HUES48 (cell line): ENCODE measurements around the gene POTEG.
"Not testable (repeated sequence)": the region's sequence is repeated elsewhere in the genome, so short reads cannot be mapped to it uniquely, and the experiment has no call there.

Experiments
- H3K27ac ChIP-seq: one replicate; pipeline ENCODE4 v1.7.0; 2013; ENCODE audit warnings: low read depth, low read length, inconsistent platforms
- H3K27me3 ChIP-seq: 2 replicates; pipeline ENCODE4 v1.6.1; 2013; ENCODE audit warnings: mild to moderate bottlenecking, low read length; ENCODE audit not compliant: control insufficient read depth, insufficient read depth
- H3K36me3 ChIP-seq: 2 replicates; pipeline ENCODE4 v1.6.1; 2013; ENCODE audit warnings: low read length; ENCODE audit not compliant: control insufficient read depth, insufficient read depth
- H3K4me1 ChIP-seq: 2 replicates; pipeline ENCODE4 v1.6.1; 2013; ENCODE audit warnings: mild to moderate bottlenecking, low read length; ENCODE audit not compliant: control insufficient read depth, insufficient read depth
- H3K4me3 ChIP-seq: 2 replicates; pipeline ENCODE4 v1.5.1; 2013; ENCODE audit warnings: mild to moderate bottlenecking, low read depth, low read length
- H3K9ac ChIP-seq: 2 replicates; pipeline ENCODE4 v1.6.1; 2013; ENCODE audit warnings: mild to moderate bottlenecking, low read depth, low read length, moderate library complexity
- H3K9me3 ChIP-seq: 2 replicates; pipeline ENCODE4 v1.6.1; 2013; ENCODE audit warnings: low read length; ENCODE audit not compliant: control insufficient read depth, insufficient read depth

Gene POTEG

DNA sequence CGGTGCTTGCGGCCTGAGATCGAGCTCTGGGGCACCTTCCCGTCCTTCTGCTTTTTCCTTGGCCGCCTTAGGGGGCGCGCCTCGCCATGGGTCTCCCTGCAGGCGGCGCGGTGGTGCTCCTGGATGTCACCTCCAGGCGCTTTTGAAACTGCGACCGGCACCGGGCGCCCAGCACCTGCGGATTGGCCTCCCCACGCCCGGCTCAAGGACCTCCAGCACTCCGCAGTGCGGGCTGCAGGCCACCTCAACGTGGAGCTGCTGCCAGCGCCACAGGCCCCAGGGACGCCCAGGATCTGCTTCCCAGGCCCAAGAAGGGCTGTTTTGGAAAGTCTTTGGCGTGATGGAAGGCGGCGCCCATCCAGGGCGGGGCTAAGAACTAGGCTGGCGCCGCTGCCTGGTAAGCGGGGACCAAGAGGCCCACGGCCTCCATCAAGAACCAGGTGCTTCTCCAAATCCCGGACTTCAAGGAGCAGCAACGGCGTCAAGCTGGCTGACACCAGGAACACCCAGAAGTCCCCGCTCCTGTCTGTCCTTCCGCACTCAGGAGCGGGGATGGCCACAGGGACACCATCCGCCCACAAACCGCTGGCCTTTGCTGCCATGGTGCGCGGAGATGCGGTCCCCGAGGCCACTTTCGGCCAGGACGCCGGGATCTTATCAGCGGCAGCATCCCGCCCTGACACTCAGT lies 61.2 kb downstream of the POTEG start:
- H3K4me3 ChIP-seq, H3K27ac ChIP-seq, H3K27me3 ChIP-seq, H3K9ac ChIP-seq, H3K36me3 ChIP-seq, H3K4me1 ChIP-seq: not testable (repeated sequence)
- H3K9me3 ChIP-seq = peaks cover 18% of the 10 kb centered on the region

DNA sequence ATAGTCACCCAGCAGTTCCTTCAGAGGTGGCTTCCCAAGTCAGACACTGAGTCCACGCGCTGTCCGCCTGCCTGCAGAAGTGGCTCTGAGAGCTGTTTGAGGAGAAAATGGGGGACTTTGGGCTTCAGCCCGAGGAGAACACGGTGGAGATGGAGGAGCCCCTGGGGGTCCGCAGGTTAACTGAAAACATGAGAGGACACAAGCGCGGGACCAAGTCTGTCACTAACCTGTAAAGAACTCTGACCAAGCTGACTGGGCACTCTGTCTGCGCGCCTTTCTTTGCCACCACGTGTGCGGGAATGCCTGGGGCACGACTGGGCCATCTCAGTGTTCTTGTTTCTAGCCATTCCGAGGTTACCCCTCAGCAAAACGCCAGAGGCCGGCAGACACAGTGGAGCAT lies 62.4 kb downstream of the POTEG start:
- H3K27ac ChIP-seq, H3K36me3 ChIP-seq, H3K4me3 ChIP-seq, H3K9ac ChIP-seq, H3K4me1 ChIP-seq, H3K27me3 ChIP-seq: not testable (repeated sequence)
- H3K9me3 ChIP-seq = peaks cover 19% of the 10 kb centered on the region

DNA sequence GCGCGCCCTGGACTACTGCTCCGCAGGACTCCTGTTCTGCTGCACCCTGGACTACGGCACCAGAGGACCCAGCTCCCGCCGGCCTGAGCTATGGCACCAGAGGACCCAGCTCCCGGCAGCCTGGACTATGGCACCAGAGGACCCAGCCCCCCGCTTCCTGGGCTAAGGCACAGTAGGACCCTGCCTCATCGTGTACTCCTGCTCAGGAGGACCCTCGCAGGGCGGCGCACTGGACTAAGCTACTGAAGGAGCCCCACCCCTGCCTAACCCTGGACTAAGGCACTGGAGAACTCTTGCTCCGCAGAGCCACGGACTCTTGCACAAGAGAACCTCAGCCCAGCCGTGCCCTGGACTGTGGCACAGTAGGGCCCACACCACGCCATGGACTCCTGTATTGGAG lies 71.3 kb downstream of the POTEG start:
- H3K27me3 ChIP-seq, H3K4me1 ChIP-seq, H3K9ac ChIP-seq, H3K4me3 ChIP-seq, H3K36me3 ChIP-seq, H3K27ac ChIP-seq, H3K9me3 ChIP-seq: not testable (repeated sequence)

DNA sequence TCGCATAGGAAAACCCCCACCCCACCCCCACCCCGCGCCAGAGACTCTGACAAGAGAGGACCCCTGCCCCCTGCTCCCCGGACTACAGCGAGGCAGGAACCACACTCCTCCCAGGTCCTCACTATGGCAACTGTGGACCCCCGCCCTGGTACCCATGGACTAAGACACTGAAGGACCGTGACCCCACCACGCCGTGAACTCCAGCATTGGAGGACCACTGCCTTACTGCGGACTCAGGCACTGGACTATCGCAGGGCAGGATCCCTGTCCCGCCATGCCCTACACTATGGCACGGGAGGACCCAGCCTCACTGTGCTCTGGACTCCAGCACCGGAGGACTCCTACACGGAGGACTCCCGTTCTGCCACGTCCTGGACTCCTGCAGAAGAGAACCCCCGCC lies 71.8 kb downstream of the POTEG start:
- H3K4me1 ChIP-seq, H3K27me3 ChIP-seq, H3K27ac ChIP-seq, H3K9me3 ChIP-seq, H3K9ac ChIP-seq, H3K4me3 ChIP-seq, H3K36me3 ChIP-seq: not testable (repeated sequence)

DNA sequence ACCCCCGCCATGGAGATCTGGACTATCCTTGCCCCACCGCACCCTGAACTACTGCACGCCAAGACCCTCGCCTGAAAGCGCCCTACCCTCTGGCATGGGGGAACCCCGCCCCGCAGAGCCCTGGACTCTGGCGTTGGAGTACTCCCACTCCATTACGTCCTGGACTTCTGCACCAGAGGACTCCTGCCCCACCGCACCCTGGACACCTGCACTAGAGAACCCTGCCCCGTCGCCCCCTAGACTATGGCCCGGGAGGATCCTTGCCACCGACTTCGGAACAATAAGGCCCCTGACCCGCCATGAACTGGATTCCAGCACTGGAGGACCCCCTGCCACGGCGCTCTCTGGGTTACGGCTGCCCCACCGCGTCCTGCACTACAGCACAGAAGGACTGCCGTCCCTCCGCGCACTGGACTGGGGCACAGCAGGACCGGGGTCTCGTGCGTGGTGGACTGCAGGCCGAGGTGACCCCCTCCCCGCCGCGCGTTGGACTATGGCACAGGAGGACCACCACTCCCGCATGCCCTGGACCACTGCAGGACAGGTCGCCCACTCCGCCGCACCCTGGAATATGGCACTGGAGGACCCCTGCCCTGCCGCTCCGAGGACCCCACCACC lies 72.4 kb downstream of the POTEG start:
- not testable (repeated sequence) for H3K27me3 ChIP-seq, H3K4me1 ChIP-seq, H3K9ac ChIP-seq, H3K4me3 ChIP-seq, H3K27ac ChIP-seq, H3K9me3 ChIP-seq, H3K36me3 ChIP-seq

DNA sequence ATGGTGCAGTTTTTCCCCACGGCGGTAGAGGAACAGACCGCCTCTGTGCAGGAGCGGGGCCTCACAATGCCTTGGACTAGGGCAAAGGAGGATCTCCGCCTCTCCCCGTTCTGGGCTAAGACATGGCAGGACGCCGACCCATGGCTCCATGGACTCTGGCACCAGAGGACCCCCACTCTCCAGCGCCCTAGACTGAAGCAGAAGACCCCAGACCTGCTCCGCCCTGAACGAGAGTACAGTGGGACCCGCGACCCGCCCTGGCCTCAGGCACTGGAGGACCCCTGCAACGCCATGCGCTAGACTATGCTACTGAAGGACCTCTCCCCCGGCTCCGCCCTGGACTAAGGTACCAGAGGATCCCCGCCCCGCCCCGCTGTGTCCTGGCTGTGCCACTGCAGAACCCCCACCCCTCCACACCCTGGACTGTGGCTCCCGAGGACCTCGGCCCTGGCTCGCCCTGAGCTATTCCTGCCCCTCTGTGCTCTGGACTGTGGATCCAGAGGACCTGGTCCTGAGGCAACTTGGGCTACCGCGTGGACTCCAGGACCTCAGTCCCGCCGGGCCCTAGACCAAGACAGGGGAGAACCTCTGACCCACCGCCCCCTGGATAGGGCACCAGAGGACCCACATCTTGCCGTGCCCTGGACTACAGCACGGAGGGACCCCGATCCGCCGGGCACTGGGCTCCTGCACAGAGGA lies 73.1 kb downstream of the POTEG start:
- H3K36me3 ChIP-seq, H3K4me1 ChIP-seq, H3K27ac ChIP-seq, H3K9me3 ChIP-seq, H3K4me3 ChIP-seq, H3K9ac ChIP-seq, H3K27me3 ChIP-seq: not testable (repeated sequence)
